HG03175 (cell line): Measurements from ENCODE around the gene PRX.
A peak's percentile ranks its signal among the peaks of the same experiment; 100 is the strongest.

ENCODE experiments used
- ATAC-seq: cut with Tn5 transposase; IDR thresholded peaks from one replicate; pipeline ENCODE4 v1.9.1; 2021; ENCODE audit warnings: mild to moderate bottlenecking, moderate library complexity; ENCODE audit not compliant: unreplicated experiment

PRX gene

DNA sequence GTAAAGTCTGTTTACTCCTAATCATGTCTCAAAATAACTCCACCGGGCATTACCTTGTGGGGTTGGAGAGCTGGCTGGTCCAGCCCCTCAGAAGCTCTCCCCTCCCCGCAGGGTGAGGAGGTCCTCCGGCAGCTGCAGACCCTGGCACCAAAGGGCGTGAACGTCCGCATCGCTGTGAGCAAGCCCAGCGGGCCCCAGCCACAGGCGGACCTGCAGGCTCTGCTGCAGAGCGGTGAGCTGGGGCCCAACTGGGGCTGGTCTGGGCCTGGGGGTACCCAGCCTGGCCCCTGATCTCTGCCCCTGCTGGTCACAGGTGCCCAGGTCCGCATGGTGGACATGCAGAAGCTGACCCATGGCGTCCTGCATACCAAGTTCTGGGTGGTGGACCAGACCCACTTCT is 43.4 kb downstream of the PRX start:
- no peak for ATAC-seq

DNA sequence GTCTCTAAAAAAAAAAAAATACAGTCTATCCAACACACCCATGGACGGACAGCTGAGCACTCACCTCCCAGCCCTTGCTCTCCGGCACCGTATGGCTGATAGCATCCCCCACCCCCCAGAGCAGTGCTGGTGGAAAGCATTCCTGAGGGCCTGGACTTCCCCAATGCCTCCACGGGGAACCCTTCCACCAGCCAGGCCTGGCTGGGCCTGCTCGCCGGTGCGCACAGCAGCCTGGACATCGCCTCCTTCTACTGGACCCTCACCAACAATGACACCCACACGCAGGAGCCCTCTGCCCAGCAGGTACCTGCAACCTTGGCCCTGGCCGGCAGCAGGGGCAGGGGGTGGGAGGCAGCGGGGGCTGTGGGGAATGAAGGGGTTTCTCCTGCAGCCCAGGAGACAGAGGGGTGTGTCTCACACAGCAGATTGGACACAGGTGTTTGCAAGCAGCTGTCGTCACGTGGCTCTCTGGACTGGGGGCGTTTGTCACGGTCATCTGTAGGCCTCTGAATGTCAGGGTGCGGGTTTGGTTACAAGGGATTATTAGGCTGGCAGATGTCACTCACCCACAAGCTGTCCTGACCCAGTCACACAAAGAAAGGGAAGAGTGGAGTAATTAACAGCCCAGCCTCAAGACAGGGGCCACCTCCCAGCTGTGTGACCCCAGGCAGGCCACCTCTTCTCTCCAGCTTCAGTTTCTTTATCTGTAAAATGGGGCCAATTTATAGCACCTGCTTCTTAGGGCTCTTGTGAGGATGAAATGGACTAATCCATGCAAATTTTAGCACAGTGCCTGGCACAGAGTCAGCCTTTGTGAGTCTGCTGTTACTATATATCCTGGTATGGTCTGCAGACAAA is 45.4 kb downstream of the PRX start:
- ATAC-seq: no peak

DNA sequence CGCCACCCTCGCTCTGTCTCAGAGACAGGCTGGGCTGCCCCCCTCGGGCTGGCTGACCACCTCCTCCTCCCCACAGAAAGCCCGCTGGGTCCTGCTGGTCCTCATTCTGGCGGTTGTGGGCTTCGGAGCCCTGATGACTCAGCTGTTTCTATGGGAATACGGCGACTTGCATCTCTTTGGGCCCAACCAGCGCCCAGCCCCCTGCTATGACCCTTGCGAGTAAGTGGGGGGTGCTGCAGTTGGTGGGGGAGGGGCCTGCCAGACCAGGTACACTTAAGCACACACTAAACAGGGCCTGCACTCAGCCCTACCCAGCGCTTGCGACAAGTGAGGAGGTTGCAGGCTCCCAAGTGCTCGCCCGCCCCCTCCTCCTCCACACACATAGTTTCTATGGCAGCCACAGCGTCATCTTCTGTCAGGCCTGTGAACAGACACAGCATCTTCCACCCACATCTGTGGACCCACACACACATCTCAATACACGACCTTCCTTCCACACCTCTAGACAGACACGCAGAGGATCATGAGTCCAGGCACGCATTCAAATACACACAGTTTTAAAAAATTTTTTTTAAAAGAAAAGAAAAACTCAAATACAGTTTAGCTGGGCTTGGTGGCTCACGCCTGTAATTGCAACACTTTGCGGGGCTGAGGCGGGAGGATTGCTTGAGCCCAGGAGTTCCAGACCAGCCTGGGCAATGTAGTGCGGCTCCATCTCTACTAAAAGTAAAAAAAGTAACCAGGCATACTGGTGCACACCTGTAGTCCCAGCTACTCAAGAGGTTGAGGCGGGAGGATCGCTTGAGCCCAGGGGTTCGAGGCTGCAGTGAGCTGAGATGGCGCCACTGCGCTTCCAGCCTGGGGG is 46.2 kb downstream of the PRX start:
- no peak for ATAC-seq

DNA sequence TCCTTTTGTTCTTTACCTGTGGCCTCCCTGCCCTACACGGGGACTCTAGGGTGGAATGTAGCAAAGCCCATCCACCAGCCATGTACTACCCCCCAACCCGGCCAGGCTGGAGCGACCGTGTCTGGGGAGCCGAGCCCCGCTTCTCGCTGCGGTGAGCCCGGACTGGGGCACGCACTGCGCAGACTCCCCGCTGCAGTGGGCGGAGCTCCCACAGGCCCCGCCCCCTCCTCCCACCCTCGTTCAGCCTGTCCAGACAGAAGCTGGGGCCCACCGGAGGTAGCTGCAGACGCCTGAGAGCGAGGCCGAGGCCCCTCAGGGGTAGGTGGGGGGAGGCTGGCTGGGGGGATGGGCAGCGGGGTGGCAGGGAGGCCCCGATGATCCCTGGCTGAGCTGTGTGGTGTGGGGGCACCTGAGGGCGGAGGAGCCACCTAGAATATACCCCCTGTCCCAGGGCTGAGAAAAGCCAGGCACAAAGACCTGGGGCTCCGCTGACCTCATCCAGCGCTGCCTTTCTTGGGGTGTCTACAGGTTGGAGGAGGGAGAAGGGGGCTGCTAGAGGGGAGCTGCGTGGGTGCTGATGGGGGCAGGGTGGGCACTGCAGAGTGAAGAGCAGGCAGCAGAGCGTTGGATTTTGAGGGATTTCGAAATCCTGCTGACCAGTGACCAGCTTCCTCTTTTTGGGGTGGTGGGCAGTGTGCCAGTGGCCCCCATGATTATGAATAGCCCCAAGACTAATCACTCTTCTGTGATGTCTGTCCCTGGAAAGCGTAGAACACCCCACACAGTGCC is 47.4 kb downstream of the PRX start:
- no peak for ATAC-seq

DNA sequence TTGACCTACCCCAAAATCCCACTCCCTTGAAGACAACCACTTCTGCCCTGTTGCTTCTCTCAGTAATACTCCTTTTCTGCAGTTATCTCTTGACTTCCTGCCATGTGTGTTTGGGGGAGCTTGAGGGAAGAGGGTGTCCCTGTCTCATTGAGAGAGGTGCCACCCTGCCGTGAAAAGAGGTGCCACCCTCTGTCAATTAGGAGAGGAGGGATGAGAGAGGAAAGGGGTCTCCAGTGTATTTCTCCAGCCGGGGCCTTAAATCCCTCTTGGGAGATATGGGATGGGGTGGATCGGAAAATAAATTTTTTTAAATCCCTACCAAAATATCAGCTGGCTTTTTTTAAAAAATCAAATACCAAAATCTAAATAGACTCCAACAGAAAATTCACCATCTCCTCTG is 48.2 kb downstream of the PRX start:
- no peak for ATAC-seq

DNA sequence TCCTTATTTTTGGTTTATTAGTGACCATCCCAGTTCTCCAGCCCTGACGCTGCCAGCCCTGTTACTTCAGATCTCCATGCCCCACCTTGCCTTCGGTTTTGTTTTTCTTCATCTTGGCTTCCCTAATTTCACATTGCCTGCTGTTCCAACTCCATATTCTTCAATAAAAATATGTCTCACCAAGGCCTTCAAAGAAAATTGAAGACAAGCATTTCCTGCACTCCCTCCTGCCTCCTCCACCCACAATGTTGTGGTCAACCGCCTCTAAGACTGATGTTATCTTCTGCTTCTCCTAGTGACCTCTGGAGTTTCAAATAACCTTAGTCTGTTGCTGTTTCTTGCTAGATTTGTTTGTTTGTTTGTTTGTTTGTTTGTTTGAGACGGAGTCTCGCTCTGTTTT is 50.1 kb downstream of the PRX start:
- no peak for ATAC-seq

DNA sequence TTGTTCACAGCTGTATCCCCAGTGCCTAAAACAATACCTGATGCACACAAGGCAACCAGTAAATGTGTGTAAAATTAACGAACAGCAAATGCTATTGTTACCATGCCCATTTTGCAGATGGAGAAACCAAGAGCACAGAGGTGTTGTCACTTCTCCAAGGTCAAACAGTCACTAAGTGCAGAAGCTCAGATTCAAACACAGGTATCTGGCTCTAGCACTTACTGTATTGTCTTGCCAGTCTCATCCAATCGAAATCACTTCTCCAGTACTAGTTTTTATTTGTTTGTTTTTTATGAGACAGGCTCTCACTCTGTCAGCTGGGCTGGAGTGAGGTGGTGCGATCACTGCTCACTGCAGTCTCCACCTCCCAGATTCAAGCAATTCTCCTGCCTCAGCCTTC is 51.0 kb downstream of the PRX start:
- ATAC-seq: no peak

DNA sequence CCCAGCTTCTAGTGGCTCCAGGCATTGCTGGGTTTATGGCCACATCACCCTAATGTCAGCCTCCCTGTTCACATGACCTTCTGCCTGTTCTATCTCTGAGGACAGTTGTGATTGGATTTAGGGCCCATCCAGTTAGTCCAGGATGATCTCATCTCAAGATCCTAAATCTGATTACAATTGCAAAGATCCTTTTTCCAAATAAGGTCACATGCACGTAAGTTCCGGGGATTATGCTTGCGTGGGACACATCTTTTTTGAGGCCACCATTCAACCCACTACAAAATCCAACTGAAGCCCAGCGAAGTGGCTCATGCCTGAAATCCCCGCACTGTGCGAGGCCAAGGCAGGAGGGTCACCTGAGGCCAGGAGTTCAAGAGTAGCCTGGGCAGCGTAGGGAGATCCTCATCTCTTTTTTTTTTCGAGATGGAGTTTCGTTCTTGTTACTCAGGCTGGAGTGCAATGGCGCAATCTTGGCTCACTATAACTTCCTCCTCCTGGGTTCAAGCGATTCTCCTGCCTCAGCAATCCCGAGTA is 52.4 kb downstream of the PRX start:
- ATAC-seq: no peak

DNA sequence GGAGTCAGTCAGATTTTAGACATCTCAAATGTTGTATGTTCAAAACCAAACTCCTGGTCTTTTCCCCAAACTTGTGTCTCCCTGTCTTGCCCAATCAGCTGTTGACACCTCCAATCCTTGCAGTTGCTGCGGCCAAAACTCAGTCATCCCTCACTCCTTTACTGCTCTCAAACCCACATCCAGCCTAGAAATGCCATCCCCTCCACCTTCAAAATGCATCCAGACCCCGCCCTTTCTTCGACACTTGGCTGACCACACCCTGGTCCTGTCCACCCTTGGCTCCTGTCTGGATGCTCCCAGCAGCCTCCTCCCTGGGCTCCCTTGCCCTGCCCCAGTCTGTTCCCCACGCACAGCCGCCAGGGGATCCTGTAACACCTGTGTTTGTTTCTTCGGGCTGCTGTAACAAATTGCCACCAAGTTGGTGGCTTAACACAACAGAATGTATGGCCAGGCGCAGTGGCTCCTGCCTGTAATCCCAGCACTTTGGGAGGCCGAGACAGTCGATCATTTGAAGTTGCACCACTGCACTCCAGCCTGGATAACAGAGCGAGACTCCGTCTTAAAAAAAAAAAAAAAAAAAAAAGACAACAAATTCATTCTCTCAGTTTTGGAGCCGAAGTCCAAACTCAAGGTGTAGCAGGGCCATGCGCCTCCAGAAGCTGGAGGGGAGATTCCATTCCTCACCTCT is 53.0 kb downstream of the PRX start:
- ATAC-seq: no peak

DNA sequence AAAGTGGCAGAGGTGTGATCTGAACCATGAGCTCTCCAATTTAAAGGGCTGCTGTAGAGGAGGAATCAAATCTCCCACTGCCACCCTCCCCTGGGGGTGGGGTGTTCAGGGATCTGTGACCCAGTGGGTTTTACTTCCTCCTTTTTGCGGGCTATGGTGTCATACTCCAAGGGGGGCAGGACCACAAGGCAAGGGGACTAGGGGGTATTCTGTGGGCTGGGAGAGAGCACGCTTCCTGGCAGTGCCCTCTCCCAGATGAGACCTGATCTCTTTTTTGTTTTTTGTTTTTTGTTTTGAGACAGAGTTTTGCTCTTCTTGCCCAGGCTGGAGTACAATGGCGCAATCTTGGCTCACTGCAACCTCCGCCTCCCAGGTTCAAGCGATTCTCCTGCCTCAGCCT is 54.4 kb downstream of the PRX start:
- ATAC-seq: no peak

DNA sequence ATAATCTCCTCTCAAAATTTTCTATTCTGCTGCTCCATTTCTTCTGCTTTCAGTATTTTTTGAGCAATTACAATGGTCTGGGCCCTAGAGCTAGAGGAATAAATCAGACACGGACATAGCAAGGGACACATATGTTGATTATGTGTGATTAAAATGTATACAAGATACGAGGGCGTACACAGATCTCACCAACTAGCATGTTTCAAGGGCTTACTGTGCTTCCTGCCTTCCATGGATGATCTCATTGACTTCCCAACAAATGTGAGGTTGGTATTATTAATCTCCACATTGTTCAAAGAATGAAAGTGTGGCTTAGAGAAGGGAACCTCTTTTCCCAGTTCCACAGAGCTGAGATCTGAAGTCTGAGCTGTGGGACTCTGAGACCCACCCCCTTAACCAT is 55.5 kb downstream of the PRX start:
- no peak for ATAC-seq

DNA sequence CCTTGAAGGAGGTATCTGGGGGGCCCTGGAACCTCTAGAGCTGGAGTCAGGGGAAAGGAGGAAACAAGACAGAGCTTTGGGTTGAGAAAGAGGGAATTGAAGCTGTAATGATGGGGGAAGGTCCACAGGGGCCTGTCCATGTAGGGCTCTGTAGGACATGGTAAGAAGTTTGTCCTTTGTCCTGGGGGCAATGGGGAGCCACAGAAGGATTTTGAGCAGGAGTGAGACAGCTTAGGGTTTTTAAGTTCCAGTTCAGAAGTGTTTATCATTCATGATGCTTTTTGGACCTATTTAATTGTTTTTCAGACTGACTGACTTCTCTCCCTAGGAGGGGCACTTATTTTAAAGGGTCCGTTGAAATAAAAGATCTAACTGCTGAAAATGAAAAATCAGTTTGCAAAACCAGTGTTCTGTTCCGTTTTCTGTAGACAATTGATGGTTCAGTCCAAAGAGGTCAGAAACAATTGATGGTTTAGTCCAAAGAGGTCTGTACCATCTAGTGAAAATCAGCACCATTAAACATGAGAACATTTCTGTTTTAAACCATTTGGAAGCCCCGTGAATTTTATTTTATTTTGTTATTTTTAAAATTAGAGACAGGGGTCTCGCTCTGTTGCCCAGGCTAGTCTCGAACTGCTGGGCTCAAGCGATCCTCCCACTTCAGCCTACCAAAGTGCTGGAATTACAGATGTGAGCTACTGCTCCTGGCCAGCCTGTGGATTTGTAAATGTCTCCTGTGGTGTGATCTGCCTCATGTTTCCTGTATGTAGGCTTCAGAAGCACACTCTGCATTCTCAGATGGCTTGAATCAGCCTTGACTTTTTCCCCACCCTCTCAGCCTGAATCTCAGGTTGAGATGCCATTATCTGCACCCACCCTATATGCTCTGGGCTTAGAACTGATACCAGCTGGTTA is 56.2 kb downstream of the PRX start:
- no peak for ATAC-seq

DNA sequence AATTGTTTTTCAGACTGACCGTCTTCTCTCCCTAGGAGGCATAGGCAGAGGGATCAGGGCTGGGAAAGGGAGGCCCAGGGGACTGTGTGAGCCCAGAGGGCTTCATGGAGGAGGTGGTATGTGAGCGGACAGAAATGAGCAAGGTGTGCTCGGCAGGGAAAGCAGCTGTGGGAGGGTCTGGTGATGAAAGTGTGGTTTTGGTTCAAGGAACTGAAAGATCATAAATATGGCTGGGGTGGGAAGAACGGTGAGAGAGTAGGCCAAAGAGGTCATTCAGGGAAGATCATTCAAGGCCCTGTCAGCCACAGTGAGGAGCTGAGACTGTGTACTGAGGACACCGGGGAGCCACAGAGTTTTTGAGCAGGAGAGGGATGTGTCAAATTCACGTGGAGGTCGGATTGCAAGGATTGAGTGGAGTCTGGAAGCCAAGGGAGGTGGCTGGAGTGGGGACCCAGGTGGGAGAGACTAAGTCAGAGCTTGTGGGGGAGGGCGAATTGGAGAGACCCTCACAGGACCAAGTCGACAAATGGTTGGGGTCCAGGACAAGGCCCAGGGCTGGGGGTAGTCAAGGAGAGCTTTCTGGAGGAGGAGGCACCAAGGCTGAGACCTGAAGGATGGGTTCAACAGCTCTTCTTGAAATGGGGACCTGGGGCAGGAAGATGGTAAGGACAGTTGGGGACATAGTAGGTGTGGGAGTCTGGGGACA is 57.0 kb downstream of the PRX start:
- no peak for ATAC-seq

DNA sequence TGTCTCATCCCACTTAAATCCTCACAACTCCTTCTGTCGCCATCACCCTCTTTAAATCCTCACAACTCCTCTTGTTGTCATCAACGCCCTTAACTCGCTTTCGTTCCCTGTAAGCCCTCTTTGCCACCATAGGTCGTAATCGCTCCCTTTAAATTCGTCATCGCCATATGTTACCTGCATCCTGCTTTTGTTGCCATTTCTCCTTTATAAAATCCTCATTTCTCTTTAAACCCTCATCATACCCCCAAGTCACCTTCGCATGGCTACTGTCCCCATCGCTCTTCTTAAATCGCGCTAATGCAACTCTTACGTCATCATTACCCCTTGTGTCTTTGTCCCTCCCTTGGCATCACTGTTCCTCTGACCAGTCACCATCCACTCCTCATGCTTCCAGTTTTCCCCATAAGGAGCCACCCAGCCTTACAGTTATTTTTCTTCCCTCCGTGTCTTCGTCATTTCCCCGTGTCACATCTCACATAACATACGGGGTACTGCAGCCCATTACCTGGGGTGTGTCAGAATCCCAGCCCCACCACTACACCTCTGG is 64.1 kb downstream of the PRX start:
- no peak for ATAC-seq

DNA sequence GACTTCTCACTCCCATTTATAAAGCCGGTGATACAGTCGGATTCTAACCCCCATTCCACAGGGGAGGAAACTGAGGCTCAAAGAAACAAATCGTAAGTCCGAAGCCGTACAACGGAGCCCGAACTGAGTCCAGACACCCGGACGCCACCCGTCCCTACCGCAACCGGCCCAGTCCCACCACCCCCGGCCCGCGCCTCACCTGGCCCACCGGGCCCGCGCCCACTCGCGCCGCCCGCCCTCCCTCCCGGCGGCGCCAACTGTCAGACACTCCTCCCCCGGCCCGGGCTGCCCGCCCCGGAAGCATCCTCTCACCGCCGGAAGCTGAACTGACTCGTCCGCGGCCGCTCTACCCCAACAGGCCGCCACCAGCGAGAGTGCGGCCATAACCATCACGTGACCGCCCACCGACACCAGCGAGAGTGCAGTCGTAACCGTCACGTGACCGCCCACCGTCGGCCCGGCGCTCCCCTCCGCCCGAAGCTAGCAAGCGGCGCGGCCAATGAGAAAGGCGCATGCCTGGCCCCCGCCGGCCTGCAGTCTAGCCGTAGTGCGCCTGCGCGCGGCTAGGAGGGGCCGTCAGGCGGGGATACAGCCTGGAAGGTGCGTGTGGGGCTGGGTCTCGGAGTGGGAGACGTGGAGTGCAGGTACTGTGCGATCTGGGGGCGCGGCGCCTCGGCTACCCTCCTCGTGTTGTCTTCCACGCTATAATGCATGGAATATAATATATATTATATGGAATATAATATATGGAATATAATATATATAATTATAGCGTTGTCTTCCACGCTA is 64.9 kb downstream of the PRX start, which contains the start of the genes C19orf47 and PLD3:
Gene C19orf47, minus strand, starts transcription at position 273 of the 789 bp plus-strand sequence. CDS start 6,540 bp downstream, outside the sequence.
Gene PLD3, plus strand, starts transcription at position 571 of the 789 bp plus-strand sequence. CDS start 17,789 bp downstream, outside the sequence.
- ATAC-seq: peak; percentile 96

DNA sequence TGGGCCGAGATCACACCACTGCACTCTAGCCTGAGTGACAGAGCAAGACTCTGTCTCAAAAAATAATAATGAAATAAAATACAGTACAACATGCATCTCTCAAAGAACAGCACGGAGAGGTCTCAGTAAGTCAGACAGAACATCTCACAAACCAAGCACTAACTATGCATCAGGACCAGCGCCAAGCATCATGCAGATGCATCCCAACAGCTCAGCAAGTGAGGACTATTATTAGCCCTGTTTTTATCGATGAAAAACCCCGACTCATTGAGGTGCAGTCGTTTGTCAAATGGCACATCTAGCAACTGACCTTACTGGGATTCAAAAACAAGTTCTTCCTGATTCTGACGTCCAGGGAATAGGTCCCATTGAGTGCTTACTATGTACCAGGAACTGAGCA is 68.8 kb downstream of the PRX start:
- no peak for ATAC-seq
